ENCODE results near the gene ELF2.
"Not testable (repeated sequence)": the region's sequence is repeated elsewhere in the genome, so short reads cannot be mapped to it uniquely, and the experiment has no call there.

The ELF2 gene

DNA sequence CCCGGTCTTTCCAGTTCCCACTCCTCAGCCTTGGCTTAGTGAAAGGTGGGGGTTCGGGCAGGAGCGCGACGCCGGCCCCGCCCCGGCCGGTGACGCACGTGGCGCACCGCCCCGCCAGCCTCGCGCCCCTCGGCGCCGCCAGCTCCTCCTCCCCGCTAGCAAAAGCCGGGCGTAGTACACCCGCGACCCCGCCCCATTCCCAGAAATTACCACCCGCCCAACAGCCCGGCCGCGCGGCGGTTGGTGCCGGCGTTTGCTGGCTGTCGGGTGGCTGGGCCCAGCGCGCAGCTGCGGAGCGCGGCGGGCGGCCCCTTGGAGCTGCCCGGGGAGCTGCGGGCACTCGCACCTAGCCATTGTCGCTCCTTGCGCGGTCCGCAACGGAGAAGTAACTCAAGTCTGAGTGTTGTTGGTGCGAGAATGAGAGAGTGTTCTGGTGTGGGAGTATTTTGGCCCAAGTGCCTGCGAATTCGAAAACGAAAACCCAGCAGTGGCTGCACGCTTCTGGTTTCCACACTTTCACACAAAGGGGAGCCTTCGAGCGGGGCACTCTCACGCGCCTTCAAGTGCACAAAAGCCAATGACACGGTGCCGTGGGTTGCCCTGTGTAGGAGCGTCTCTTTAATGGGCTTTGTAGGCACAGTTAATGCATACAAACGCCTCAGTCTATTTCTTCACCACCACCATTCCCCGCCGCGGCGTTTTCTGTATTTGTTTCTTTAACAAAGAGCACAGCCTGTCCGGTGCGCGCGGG lies 1.0 kb upstream of the ELF2 start:
- DNase-seq = peak; percentile 94

DNA sequence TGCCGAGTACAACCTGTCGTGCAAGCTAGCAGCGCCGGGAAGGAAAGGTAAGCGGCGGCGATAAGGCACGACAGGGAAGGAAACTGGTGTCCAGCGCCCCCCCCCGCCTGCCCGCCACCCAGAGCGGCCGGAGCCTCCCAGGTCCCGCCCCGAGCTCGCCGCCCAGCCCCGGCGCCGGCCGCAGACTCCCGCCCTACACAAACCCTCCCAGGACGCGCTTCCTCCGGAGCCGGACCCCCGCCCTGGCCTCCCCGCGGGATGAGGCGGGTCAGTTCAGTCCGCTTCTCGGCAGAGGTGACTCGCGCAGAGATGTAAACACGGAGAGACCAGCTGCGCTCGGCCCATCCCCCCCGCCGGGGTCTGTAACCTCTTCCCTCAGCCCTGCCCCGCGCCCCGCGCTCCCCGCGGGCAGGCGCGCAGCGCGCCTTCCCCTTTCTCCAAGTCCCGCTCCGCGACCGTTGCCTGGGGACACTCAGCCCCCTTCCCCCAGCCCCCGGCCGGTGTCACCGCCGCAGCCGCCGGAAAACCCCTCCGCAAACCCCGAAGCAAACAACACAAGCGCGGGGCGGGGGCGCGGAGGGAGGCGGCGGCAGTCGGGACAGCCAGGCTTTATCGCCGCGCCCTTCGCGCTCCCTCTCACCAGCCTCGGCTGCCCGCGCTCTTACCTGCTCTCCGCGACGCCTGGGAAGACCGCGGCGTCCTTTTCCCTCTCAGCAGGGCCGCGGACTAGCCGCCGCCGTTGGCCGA lies 543 bp downstream of the ELF2 start:
- DNase-seq = peak; percentile 80

DNA sequence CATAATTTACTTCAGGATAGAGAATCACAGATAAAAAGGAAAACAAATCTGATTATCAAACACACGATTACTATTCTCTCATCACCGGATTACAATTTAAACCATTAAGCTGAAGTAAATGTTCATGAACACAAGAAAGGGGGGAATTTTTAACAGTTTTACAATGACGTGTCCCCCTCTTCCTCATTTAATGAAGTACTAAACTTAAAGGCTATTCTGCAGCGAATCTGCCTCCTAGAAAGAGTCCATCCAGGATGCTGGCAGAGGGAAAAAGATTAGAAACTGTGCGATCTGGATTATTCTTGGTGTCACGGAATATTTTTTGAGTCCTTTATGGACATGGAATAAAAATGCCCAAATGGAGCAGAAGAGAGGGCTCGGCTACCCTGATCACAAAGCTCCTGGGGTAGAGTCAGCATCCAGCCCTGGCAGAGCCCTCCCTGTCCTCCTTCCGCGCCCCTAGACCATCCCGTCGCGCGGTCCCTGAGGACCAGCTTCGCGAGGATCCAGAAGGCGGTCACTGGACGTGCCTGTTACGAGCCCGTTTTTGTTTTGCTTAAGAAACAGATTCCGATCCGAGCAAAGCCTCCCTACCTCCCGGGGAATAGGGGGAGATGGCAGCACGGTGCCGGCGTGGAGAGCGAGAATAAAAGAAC lies 1.2 kb downstream of the ELF2 start:
- DNase-seq = no peak

DNA sequence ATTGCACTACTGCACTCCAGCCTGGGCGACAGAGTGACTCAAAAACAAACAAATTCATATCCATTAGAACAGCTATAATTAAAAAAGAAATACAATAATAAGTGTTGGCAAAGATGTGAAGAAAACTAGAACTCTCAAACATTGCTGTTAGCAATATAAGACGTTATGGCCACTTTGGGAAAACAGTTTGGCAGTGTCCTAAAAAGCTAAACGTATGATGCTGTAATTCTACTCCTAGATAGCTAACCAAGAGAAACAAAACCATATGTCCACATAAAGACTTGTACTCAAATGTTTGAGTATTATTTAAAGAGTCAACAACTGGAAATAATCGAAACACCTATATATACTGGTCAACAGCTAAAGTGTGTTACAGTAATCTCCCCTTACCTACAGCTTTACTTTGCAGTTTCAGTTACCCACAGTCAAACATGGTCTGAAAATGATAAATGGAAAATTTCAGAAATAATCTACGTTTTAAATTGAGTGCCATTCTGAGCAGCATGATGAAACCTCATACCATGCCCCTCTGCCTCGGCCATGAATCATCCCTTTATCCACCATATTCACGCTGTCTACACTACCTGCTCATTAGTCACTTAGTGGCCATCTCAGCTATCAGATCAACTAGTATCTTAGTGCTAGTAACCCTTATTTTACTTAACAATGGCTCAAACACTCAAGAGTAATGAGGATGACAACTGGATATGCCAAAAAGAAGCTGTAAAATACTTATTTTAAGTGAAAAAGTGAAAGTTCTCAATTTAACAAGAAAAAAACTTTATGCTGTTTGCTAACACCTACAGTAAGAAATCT lies 4.9 kb downstream of the ELF2 start:
- DNase-seq = no peak

DNA sequence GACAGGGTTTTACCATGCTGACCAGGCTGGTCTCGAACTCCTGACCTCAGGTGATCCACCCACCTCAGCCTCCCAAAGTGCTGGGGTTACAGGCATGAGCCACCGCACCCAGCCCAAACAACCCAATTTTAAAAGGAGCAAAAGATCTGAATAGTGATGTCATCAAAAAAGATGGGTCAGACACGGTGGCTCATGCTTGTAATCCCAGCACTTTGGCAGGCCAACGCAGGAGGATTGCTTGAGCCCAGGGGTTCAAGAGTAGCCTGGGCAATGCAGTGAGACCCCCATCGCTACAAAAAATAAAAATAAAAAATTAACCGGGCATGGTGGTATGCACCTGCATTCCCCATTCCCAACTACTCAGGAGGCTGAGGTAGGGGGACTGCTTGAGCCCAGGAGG lies 6.1 kb downstream of the ELF2 start:
- no peak for DNase-seq

DNA sequence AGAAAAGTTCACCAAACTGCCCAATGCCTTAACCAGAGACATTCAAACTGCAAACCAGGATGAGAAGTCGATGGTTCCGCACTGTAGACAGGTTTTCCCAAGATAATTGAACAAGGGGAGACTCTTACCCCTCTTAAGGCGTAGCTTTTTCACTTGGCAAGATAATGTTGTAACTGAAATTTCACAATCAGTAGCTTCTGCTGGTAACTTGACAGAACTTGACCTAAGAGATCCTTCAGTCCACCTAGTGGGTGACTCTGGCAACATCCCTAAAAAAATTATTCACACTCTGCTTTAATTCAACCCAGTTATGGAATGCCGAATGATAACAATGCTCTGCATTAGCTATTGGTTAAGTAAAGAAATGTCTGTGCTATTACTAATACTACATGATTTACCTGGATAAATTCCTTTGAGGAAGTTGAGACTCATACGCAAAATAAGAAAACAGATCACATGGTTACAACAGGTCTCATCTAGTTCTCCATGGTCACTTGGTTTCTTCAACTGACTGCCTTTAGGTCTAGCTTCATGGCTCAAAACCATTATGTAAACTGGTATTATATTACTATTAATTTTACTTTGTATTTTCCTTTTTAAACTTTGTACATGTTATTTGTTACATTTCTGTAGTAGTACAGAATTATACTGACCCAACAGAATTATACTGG lies 9.1 kb downstream of the ELF2 start:
- DNase-seq = no peak

DNA sequence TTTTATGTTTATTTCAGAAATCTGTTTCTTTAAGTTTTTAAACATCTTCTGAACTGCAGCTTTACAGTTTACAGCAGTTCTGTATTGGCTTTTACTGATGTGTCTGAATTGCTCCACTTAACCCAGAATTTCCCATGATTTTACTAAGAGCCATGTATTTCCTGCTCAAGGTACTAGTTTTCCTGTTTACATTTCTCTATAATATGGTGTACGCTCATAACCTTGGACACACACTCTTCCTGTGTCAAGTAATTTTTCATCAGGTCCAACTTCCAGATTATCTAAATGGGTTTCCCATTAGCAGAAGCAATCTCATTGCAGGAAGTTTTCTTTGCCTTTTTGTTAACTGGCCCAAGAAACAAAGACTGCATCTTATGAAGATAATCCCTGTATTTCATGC lies 12.3 kb downstream of the ELF2 start:
- no peak for DNase-seq

DNA sequence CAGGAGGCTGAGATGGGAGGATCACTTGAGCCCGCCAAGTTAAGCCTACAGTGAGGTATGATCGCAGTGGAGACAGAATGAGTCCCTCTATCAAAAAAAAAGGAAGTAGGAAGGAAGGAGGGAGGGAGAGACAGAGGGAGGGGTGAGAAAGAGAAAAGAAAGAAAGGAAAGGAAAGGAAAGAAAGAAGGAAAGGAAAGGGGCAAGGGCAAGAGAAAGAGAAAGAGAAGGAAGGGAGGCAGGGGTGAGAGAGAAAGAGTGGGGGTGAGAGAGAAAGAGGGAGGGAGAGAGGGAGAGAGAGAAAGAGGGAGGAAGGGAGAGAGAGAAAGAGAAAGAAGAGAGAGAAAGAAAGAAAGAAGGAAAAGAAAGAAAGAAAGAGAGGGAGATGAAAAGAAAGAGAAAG lies 13.2 kb downstream of the ELF2 start:
- no peak for DNase-seq

DNA sequence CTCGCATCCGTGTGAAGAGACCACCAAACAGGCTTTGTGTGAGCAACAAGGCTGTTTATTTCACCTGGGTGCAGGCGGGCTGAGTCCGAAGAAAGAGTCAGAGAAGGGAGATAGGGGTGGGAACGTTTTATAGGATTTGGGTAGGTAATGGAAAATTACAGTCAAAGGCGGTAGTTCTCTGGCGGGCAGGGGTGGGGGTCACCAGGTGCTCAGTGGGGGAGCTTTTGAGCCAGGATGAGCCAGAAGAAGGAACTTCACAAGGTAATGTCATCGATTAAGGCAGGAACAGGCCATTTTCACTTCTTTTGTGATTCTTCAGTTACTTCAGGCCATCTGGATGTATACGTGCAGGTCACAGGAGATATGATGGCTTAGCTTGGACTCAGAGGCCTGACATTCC lies 19.0 kb downstream of the ELF2 start:
- not testable (repeated sequence) for DNase-seq

DNA sequence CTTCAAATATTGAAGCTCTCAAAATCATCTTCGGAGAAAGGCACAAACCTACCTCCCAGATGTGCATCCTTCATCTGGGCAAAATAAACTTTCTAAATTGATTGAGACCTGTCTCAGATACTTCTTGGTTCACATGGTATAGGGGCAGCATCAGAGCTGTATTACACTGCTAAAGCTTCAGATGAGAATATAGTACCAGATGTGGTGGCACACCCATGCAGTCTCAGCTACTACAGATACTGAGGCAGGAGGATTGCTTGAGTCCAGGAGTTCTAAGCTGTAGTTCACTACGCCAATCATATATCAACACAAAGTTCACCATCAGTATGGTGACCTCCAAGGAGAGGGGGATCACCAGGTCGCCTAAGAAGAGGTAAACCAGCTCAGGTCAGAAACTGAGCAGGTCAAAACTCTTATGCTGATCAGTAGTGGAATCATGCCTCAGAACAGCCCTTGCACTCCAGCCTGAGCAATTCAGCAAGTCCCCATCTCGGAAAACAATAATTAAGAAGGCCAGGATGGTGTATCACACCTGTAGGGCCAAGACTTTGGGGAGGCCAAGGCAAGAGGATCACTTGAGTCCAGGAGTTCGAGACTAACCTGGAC lies 22.0 kb downstream of the ELF2 start:
- no peak for DNase-seq

DNA sequence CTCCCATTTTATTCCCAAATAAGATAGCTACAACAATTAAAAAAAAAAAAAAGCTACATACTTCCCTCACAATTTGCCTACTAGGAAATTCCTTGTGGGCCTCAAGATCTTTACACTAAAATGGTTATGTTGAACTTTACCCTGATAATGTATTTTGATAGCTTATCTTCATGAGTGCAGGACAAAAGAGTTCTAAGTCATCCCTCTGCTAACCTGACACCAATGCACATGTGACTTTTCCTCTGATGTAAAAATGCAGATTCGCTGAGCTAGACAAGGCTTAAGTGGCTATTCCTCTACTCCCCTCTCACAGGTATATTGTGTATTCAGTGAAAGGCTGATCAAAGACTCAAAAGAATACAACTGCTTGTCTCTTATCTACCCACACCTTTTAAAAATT lies 22.5 kb downstream of the ELF2 start:
- DNase-seq = no peak

DNA sequence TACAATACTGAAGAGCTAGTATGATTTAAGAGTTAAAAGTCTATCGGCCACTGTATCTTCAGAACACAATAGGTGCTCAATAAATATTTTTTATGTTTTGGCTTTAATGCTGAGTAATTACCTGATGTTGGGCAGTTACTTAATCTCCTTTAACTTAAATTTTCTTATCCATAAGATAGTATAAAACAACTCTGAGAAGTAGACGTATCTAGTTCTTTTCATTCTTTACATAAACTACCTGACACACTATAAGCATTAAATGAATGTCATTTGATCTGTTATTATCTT lies 22.9 kb downstream of the ELF2 start:
- no peak for DNase-seq

DNA sequence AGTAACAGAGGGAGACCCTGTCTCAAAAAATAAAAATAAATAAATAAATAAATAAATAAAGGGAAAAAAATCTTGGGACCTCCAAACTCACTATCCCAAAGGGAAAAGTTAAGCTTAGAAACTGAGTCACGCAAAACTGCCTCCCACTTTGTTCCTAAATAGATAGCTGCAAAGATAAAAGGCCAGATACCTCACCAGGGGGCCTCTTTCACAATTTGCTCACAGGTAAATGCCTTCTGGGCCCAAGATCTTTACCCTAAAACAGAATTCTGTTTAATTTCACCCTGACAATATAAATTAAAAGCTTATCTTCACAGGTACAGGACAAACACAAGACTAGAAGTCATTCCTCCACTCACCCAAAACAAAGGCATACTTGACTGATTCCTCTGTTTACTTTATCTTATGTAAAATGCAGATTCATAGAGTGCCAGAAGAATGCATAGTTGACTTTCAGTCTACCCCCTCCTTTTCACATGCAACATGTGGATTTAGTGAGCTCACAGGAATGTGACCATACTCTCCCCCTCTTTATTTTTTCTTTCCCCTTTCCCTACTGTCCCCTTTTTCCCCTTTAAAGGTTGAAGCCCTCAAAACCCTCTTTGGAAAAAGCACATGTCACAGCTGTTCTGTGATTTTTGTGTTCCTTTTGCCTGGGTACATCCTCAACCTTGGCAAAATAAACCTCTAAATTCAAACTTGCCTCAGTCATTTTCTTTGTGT lies 23.4 kb downstream of the ELF2 start:
- no peak for DNase-seq

DNA sequence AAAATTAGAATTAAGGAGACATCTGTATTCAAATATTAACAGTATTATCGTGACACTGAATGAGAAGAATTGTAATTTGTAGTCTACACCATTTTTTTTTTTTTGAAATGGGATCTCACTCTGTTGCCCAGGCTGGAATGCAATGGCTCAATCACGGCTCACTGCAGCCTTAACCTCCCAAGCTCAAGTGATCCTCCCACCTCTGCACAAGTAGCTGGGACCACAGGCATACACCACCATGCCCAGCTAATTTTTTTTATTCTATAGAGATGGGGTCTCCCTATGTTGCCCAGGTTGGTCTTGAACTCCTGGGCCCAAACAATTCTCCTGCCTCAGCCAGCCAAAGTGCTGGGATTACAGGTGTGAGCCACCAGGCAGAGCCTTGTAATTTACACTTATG lies 24.8 kb downstream of the ELF2 start:
- DNase-seq = no peak

DNA sequence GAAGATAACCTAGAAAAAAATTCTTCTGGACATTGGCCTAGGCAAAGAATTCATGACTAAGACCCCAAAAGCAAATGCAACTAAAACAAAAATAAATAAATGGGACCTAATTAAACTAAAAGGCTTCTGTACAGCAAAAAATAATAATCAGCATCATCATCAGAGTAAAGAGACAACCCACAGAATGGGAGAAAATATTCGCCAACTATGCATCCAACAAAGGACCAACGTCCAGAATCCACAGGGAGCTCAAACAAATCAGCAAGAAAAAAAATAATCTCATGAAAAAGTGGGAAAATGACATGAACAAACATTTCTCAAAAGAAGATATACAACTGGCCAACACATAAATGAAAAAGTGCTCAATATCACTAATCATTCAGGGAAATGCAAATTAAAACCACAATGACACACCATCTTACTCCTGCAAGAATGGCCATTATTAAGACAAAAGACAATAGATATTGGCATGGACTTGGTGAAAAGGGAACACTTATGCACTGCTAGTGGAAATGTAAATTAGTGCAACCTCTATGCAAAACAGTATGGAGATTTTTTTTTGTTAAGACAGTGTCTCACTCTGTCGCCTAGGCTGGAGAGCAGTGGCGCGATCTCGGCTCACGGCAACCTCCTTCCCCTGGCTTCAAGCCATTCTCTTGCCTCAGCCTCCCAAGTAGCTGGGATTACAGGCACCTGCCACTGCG lies 29.9 kb downstream of the ELF2 start:
- DNase-seq = no peak

DNA sequence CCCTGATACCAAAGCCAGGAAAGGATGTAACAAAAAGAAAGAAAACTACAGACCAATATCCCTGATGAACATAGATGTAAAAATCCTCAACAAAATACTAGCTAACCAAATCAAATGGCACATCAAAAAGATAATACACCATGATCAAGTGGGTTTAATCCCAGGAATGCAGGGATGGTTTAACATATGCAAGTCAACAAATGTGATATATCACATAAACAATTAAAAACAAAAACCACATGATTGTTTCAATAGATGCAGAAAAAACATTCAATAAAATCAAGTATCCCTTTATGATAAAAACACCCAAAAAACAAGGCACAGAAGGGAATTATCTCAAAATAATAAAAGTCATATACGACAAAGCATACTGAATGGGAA lies 31.5 kb downstream of the ELF2 start:
- no peak for DNase-seq

DNA sequence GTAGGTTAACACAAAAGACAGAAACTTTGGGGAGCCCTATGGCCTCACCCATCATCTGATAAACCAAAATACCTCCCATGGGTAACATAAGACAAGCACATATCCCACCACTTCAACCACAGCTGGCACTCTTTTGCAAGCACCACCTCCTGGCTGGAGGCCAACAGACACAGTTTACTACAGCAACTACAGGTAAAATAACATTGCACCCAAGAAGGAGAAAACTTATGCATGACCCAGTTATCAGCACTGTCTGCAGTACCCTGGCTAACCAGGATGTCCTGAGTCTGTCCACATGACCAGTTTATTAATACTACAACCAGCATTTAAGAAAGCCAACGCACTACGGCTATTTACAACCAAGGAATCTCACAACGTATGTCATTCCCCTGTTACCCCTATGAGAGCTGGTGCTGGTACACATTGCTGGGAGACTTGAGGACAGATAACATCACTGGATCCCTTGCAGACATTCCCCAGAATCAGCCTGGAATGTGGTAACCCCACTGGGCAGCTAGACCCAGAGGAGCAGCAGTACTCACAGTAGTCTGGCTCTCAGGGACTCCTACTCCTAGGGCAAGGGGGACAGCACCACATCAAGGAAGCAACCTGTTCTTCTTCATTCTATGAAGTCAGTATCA lies 32.0 kb downstream of the ELF2 start:
- DNase-seq = no peak

DNA sequence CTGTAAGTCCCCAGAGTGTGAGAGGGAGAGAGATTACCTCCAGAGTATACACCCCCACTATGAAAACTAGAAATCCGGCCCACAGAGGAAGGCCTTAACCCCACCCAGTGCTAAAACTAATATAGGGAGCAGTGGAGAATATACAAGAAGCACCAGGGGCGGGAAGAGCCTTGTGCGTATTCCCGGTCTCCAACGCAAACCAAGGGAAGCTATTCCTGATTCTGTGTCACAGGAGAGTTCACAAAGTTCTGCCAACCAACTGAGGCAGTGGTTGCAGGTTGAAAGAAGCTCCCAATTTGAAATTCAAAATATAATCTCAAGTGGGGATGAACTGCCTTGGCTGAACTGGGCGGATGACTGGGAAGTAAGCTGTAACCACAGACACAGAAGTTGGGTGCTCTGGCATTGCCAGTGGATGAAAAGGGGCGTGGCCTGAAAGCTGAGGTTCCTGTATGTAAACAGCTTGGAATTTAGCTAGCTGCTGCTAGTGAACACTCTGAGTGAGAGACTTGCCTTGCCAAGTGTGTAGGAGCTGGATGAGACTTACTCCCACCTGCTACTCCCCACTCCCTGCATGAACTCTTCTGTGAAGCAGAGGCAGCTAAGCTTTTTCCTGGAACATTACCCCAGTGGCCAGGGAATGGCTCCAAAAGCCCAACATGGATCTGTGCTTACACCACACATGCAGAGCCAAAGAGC lies 32.7 kb downstream of the ELF2 start:
- DNase-seq = peak; percentile 45

DNA sequence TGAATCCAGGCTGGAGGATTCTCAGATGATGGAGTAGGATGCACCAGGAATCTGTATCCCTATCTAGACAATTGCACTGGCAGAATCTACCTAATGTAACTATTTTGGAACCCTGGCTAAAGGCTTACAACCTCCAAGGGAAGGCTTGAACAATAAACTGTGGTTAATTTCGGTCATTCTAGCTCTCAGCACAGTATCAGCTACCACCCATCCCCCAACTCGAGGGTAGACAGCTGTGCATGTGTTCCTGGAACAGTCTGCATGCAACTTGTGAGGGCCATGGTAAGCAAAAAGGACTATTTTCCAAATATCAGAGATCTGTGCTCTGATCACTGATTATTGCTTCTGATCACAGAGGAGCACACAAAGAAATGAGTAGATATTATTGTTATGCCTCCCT lies 34.0 kb downstream of the ELF2 start:
- no peak for DNase-seq

DNA sequence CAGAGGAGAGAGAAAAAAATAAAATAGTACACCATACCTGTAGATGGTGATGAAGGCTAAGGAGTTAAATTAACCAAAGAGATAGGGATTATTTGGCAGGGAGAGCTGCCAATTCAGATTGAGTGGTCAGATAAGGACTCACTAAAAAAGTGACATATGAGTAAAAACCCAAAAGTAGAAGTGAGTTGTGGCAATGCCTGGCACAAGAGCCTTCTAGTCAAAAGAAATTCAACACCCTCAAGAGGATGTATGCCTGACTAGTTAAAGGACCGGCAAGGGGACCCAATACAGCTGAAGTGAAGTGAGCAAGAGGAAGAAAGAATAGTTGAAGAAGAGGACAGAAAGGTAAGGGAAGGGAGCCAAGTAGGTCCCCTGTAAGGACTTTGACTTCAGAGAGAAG lies 34.9 kb downstream of the ELF2 start:
- no peak for DNase-seq

Measured in CD4-positive, alpha-beta T cell treated with Interleukin-15 for 1 hour (primary cell).